COLO668 (cell line): ENCODE results near the gene PWWP2B.

Experiments
- DNase-seq: peaks from one replicate; lab custom pipeline; 2025; ENCODE audit not compliant: unreplicated experiment; lab: John Stamatoyannopoulos, UW

The PWWP2B gene

GRCh38 chr10:132397036-132397541, at the start of gene PWWP2B:
PWWP2B (plus strand) TSS chr10:132397200; CDS start chr10:132397227, 27 bp downstream.
- DNase-seq, result peak; percentile 52

GRCh38 chr10:132347211-132347930, 49.6 kb upstream of the PWWP2B start:
- DNase-seq, result peak; percentile 67

GRCh38 chr10:132347931-132348267, 49.1 kb upstream of the PWWP2B start:
- no peak for DNase-seq

- no peak for DNase-seq
These were observed 47.2 kb upstream of the PWWP2B start for GRCh38 chr10:132349766-132350165.

- DNase-seq, result no peak
These were observed 46.6 kb upstream of the PWWP2B start for GRCh38 chr10:132350391-132350790.

GRCh38 chr10:132350946-132351345, 46.1 kb upstream of the PWWP2B start:
- DNase-seq, result no peak

GRCh38 chr10:132351611-132352010, 45.4 kb upstream of the PWWP2B start:
- DNase-seq, result peak; percentile 80

- peak; percentile 79 for DNase-seq
These were observed 44.3 kb upstream of the PWWP2B start for GRCh38 chr10:132352462-132353308.

- DNase-seq, result peak; percentile 8
These were observed 43.3 kb upstream of the PWWP2B start for GRCh38 chr10:132353456-132354355.

GRCh38 chr10:132354356-132355094, 42.5 kb upstream of the PWWP2B start:
- DNase-seq, result no peak

- no peak for DNase-seq
These were observed 41.7 kb upstream of the PWWP2B start for GRCh38 chr10:132355297-132355696.

- DNase-seq, result no peak
These were observed 41.2 kb upstream of the PWWP2B start for GRCh38 chr10:132355754-132356153.

GRCh38 chr10:132356621-132357195, 40.3 kb upstream of the PWWP2B start:
- DNase-seq, result no peak

- DNase-seq, result no peak
These were observed 39.5 kb upstream of the PWWP2B start for GRCh38 chr10:132357286-132358058.

- no peak for DNase-seq
These were observed 37.5 kb upstream of the PWWP2B start for GRCh38 chr10:132359305-132360040.

GRCh38 chr10:132360766-132361447, 36.1 kb upstream of the PWWP2B start:
- peak; percentile 15 for DNase-seq

GRCh38 chr10:132361581-132362101, 35.4 kb upstream of the PWWP2B start:
- no peak for DNase-seq

- no peak for DNase-seq
These were observed 34.8 kb upstream of the PWWP2B start for GRCh38 chr10:132362151-132362611.
